ENCODE results near the gene CDRT15.

DNA sequence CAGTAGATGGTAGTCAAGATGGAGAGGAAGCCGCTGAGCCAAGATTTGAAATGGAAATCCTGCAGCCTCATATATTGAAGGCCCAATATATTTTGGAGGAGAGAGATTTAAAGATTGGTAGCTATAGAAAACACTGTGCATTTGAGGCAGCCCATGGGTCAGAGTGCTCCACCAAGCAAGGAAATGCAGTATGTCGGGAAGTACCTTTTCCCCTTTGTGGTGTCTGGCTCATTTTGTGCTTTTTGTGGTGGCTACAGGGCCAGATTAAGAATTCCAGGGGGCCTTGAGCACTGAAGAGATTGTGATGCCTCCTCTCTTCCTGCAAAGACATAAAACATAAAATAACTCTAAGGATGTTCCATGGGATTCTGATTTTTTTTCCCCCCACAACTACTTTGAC is 39.6 kb downstream of the CDRT15 start:
- TF ChIP-seq, protein P1, sequence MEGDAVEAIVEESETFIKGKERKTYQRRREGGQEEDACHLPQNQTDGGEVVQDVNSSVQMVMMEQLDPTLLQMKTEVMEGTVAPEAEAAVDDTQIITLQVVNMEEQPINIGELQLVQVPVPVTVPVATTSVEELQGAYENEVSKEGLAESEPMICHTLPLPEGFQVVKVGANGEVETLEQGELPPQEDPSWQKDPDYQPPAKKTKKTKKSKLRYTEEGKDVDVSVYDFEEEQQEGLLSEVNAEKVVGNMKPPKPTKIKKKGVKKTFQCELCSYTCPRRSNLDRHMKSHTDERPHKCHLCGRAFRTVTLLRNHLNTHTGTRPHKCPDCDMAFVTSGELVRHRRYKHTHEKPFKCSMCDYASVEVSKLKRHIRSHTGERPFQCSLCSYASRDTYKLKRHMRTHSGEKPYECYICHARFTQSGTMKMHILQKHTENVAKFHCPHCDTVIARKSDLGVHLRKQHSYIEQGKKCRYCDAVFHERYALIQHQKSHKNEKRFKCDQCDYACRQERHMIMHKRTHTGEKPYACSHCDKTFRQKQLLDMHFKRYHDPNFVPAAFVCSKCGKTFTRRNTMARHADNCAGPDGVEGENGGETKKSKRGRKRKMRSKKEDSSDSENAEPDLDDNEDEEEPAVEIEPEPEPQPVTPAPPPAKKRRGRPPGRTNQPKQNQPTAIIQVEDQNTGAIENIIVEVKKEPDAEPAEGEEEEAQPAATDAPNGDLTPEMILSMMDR (IDR thresholded peaks at IDR 0.05): no peak
- TF ChIP-seq POLR2A (IDR thresholded peaks at IDR 0.05): no peak

All from ovary (tissue), 3 donors.